K562 (cell line): ENCODE results near the gene IPPK.

ENCODE experiments used
- CAMTA2 ChIP-seq: fragments of 250-450 bp; sonication (Bioruptor Pico); conservative IDR thresholded peaks from 2 replicates; pipeline ENCODE4 v1.5.1; 2022
- SRF ChIP-seq, 2 experiments: fragments of 250-450, 450-650 bp in 1 of 2; sonication (Bioruptor Pico) in 1 of 2; sonication (generic) in 1 of 2; formaldehyde crosslinking; IDR thresholded peaks; 2 replicates each; pipeline versions ENCODE4 v1.5.0 to v1.5.1; 2020 to 2022; ENCODE audit warnings: mild to moderate bottlenecking in 1 of 2, missing genetic modification reagents in 1 of 2
- ZNF133 ChIP-seq: fragments of 250-450 bp; sonication (Bioruptor Pico); IDR thresholded peaks from 2 replicates; pipeline ENCODE4 v1.4.0; 2020; ENCODE audit warnings: mild to moderate bottlenecking

DNA sequence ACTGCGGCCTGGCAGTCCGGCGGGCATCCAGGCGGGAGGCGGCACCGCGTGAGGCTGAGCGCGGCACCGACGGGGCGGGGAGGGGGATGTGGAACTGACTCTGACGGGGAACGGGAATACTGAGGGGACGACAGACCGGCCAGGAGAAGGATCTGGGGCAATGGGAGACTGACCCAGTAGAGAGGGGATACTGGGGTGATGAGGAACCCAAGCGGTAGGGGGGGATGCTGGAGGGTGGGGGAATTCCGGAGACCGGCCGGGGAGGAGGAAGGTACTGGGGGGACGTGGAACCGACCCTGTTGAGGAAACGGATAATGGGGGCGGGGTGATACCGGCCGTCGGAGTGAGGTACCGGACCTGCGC, 423 bp downstream of the IPPK start:
- TF ChIP-seq CAMTA2 (CRISPR knock-in tag) (no peak), SRF (CRISPR knock-in tag; IDR thresholded peaks at IDR 0.05) (no peak), ZNF133 (CRISPR knock-in tag) (no peak)
